Glomerular visceral epithelial cell (primary cell): ENCODE measurements around the gene SLC12A7.
"Not testable (repeated sequence)": the region's sequence is repeated elsewhere in the genome, so short reads cannot be mapped to it uniquely, and the experiment has no call there.

Experiments
- DNase-seq: peaks from one replicate; pipeline ENCODE4 v3.0.0-alpha.2; 2016; ENCODE audit errors: extremely low spot score

SLC12A7 gene

DNA sequence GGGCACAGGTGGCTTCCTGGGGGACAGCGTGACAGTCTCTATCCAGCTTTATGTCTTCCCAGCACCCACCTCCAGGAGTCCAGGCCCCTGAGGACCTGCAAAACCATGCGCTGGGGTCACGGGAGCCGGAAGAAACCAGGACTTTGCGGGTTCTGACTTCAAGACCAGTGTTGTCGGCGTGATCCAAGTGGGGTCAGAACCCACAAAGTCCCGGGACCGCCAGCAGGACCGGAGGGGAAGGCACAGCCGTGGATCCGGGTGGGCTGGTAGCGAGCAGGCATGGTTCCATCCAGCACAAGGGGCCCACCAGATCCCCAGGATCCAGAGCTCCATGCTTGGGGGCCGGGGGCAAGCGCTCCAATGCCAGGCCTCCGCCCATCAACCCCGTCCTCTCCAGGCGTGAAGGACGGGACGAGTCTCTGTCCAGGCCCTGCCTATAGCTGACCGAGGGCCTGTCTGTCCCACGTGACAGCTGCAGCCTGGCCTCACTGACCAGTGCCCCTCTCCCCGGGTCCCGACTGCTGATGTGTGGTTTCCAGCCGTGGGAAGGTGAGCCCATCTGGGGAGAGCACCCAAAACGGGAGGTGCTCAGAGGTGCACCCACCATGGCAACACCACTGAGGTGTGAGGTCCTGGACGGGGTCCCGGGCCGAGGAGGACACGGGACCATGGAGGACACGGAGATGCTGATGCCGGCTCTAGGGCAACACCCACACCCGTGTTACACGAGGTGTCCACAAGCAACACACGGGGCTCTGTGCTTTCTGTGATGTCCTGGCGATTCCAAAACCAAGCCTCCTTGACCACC, 48.9 kb downstream of the SLC12A7 start:
- DNase-seq: no peak

GRCh38 chr5:1061916-1062315, 49.9 kb downstream of the SLC12A7 start:
- DNase-seq: no peak

DNA sequence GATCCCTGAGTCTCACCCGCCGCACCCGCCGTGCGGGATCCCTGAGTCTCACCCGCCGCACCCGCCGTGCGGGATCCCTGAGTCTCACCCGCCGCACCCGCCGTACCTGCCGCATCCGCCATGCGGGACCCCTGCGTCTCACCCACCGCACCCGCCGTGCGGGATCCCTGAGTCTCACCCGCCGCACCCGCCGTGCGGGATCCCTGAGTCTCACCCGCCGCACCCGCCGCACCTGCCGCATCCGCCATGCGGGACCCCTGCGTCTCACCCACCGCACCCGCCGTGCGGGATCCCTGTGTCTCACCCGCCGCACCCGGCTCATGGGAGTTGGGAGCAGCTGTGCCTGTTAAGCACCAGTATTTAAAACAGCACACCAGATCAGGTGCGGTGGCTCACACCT, 50.6 kb downstream of the SLC12A7 start:
- not testable (repeated sequence) for DNase-seq

- no peak for DNase-seq
These were observed 51.3 kb downstream of the SLC12A7 start for GRCh38 chr5:1060535-1060981.

DNA sequence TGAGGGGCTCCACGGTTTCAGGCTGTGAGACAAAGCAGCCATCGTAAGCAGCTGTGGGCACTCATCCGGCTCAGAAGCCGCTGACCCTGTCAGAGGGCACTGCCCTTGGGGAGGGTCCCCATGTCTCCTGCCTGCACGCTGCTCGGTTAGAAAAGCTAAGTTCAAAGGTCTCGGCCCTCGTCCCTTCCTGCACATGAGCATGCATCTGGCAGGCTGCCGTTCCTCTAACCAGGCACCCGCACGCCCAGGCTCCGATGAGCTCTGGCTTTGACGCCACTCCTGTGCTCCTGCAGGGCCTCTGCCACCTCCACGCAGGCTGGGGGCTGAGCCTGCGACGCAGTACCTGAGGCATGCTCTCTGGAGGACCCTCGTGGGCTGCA, 52.0 kb downstream of the SLC12A7 start:
- DNase-seq: no peak

DNA sequence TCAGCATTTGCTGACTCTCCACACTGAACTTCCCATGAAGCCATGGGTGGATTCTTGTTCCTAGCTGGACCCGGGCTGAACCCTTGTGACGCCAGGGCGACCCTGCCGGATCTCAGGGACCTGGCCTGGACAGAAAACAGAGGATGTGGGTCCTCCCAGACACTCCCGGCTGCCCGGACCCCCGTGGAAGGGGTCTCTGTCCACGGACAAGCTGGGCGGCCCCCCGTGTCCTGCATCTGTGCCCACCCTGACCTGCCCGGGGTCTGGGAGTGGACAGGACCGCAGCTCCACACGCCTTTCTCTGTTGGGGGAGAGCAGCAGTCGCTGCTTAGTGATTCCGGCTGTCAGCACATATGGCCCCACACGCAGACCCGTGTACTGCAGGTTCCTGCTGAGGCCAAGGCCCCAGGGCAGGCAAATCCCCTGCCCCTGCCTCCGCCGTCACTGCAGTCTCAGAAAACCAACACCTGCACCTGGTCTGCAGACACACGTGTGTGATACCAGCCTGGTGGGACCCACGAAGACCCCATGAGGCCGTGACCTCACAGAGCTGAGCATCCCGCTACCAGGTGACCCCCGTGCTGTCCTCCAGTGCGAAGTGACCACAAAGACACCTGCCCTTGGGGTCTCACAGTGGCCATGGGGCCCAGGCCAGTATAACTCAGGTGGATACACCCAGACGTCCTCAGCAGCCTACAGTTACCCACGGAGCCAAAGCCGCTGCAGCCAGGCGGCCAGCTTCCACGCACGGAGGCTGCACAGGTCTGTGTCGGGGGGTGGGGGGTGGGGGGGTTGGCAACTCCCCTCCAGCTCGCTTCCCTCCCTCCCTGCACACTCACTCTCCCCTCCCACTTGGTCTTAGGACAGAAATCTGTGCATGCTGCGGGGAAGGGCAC, 52.6 kb downstream of the SLC12A7 start:
- no peak for DNase-seq

DNA sequence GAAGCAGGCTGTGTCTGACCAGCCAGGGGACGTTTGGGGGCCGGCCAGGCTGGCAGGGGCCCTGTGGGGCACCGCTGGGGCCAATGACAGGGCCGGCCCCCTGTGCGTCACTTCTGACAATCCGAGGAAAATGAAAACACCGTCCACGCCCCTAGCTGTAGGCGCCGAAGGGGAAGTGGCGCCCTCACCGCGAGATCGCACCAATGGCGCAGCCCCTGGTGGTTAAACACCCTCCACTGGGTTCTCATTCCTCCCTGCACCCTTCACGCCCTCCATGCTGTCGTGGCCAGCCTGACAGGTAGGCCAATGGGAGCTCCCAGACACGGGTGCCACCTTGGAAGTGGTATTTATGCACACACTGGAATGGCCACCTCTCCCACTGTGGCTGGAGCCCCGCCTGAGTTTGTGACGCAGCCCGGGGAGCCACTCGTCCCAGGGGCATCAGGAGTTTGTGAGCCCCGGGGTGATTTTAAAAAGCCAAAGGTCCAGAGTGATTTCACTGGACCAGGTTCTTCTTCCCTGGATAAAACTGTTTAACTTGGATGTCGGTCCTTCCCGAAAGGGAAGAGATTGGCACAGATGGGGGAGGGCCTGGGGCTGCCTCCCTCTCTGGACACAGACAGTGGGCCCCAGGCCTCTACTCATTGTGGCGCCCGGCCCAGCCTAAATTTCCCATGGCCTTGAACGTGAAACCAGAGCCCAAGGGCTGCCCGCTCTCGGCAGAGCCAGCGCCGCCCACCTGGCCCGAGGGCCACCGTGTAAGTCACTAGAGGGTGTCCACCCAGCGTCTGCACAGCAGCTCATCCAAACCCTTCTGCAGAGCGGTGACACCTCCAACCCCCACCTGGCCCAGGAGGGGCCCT, 53.5 kb downstream of the SLC12A7 start:
- DNase-seq: no peak

DNA sequence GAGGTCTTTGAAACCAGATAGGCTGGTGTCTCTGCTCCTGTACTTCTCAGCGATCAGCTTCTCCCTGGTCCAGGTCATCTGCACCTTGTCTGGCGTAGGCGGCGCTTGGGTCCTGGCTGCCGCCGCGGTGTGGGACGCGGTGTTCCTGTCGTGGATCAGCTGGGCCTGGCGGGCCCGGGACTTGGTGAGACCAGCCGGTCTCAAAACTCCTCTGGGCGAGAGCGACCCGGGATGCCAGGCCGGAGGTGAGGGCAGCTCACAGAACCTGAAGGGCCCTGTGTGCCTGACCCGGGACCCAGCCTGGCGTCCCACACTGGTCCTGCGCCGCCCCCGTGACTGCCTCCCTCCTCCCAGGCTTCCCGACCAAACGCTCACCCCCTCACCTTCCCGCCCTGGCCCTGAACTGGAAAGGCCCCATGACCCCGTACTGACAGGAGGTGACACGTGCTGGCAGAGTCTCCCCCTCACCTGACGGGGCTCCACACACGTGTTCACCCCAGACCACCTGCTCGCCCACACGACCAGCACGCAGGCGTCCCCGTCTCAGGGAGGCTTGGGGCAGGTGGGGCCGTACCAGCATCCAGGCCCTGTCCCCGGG, 54.3 kb downstream of the SLC12A7 start:
- no peak for DNase-seq

DNA sequence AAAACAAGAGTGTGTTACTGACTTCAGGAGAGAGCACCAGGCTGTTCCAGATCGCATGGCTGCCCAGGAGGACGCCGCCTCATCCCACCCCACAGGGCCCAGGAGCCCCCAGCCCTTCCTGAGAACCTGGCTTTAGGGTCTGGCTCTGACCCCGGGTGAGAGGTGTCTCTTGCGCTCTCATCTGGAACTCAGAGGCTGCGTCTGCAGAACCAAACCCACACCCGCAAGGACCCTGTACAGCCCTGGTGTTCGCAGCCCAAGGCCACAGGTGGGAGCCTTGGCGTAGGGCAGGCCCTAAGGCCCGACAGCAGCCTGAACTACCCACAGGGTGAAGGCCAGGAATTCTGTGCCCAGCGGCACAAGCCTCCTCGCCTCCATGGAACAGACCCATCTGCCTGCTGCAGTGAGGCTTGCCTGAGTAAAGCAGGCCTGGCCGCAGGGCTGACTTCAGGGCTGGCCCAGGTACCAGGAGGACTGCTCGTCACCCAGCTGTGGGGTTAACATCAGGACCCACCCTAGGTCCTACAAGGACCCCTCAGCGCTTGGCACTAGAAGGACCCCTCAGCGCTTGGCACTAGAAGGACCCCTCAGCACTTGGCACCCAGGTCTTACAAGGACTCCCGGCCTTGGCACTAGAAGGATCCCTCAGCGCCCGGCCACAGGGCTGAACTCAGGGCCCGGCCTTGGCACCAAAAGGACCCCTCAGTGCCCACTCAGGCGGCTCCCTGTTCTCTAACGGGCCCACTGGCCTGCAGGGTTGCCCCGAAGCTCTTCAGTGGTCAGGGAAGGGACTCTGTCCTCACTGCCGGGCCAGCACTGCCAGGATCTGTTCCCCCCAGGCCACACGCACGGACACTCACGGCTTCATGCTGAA, 55.0 kb downstream of the SLC12A7 start:
- no peak for DNase-seq

GRCh38 chr5:1055896-1056610, 55.8 kb downstream of the SLC12A7 start:
- DNase-seq: no peak

GRCh38 chr5:1054799-1055775, 56.8 kb downstream of the SLC12A7 start:
- DNase-seq: no peak

GRCh38 chr5:1054018-1054798, 57.7 kb downstream of the SLC12A7 start:
- no peak for DNase-seq

DNA sequence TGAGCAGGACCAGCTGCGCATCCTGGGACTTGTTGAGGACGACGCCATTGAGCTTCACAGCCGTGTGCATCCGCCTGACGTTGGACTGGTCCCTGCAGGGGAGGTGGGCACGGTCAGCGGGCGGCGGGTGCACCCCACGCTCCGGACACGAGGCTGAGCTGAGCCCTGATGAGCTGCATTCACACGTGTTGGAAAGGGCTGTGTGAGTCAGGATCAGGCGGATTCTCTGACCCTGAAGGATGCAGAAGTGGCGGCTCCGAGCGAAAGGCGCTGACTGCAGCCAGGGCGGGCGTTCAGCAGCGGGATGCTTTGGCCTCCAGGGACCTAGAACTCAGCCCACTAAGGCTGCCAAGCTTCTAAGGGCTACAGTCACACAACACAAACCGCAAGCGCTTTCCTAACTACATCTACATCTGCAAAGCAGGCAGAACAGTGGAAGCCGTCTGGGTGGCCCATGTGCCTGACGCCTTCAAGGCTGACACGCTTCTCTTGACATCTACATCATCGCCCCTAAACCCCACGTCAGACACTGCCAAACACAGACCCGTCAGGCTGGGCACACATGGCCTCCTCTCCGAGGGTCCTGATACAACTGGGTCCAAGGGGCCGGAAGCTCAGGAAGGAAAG, 58.4 kb downstream of the SLC12A7 start:
- DNase-seq: no peak

DNA sequence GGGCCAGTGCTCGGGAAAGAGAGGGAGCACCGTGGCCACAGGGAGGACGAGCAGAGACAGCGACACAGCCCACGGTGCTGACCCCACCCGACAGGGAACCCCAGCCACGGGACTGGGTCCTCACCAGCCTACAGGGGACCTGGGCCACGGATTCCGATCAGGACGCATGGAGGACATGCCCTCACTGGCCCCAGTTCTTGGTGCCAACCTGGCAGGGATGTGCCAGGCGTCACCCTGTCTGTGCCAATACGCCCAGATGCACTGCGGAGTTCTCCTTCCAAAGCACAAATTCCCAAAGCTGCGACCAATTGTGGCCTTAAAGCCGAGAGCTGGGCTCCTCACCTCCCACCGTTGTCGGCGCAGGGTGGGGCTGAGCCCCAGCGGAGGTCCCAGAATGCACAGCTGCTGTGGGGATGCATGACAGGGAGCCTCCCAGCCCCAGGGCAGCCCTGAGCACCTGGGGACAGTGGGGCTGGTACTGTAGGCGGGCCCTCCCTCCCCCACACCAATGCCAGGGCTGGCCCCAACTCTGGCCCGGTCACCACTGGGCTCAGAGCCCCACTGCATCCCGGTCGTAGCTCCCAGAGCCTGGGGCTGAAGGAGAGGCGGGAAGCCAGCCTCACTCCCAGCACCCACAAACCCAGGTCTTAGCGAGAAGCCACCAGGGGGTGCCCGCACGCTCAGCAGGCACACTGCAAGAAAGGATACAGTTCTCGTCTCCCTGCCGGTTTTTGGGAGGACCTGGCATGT, 59.0 kb downstream of the SLC12A7 start:
- DNase-seq: no peak

GRCh38 chr5:1052076-1052475, 59.8 kb downstream of the SLC12A7 start:
- DNase-seq: no peak

DNA sequence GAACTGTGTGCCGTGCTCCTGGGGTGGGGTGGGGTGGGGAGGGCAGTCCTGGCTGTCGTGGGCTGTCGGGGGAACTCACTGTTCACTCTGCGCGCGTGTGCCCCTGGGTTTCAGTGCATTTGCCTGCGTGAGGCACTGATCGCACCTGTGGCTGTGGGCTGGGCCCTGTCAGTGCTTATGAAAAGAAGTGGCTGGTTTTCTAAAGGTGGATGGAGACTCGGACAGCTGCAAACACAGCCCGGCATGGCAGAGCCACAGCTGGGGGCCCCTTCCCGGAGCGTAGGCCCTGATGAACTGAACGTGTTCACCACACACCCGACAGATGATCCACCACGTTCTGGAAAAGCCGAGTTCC, 60.5 kb downstream of the SLC12A7 start:
- no peak for DNase-seq
